Measurements from ENCODE around the gene SMCHD1. TPM values are rescaled to one million over a fixed set of nuclear protein-coding genes. Genes with fewer than 3 reads are reported as not detected.

The SMCHD1 gene
- total RNA-seq, 1 donor from 2014 or later, result 102 TPM

- H3K4me1 ChIP-seq (ENCODE audit: control insufficient read depth in 3 of 3, insufficient read depth in 3 of 3, low read length in 3 of 3), result no peaks in the 10 kb centered on the region
- H3K27ac ChIP-seq (ENCODE audit: low read depth, low read length), result no peak overlapping the region
- peaks cover 2 to 6% (median 4%) of the 10 kb centered on the region in 3 donors for H3K36me3 ChIP-seq (ENCODE audit: control insufficient read depth in 3 of 3, insufficient read depth in 3 of 3, low read length in 3 of 3)
- H3K9me3 ChIP-seq (ENCODE audit: control insufficient read depth in 3 of 3, low read length in 3 of 3), result no peaks in the 10 kb centered on the region
- H3K9ac ChIP-seq (ENCODE audit: low read depth in 1 of 3, low read length in 3 of 3), result no peak overlapping the region
- H3K27me3 ChIP-seq (ENCODE audit: control insufficient read depth in 3 of 3, insufficient read depth in 3 of 3, low read length in 3 of 3), result no peaks in the 10 kb centered on the region
- H3K4me3 ChIP-seq (ENCODE audit: low read length in 3 of 3), result no peak overlapping the region
Measured at GRCh38 chr18:2681993-2682603, 26.6 kb downstream of the SMCHD1 start.

- peaks cover 2 to 6% (median 4%) of the 10 kb centered on the region in 3 donors for H3K36me3 ChIP-seq (ENCODE audit: control insufficient read depth in 3 of 3, insufficient read depth in 3 of 3, low read length in 3 of 3)
Measured at GRCh38 chr18:2683055-2683454, 27.5 kb downstream of the SMCHD1 start.

GRCh38 chr18:2686349-2686968 is 30.9 kb downstream of the SMCHD1 start:
- H3K27me3 ChIP-seq (ENCODE audit: control insufficient read depth in 3 of 3, insufficient read depth in 3 of 3, low read length in 3 of 3), result no peaks in the 10 kb centered on the region
- peaks cover 2 to 12% (median 4%) of the 10 kb centered on the region in 3 donors for H3K36me3 ChIP-seq (ENCODE audit: control insufficient read depth in 3 of 3, insufficient read depth in 3 of 3, low read length in 3 of 3)
- H3K9me3 ChIP-seq (ENCODE audit: control insufficient read depth in 3 of 3, low read length in 3 of 3), result no peaks in the 10 kb centered on the region
- H3K4me1 ChIP-seq (ENCODE audit: control insufficient read depth in 3 of 3, insufficient read depth in 3 of 3, low read length in 3 of 3), result no peaks in the 10 kb centered on the region
- no peak overlapping the region for H3K27ac ChIP-seq (ENCODE audit: low read depth, low read length)
- H3K9ac ChIP-seq (ENCODE audit: low read depth in 1 of 3, low read length in 3 of 3), result no peak overlapping the region
- H3K4me3 ChIP-seq (ENCODE audit: low read length in 3 of 3), result no peak overlapping the region

More at GRCh38 chr18:2683055-2683454, 27.5 kb downstream of the SMCHD1 start:
- no peaks in the 10 kb centered on the region for H3K27me3 ChIP-seq (ENCODE audit: control insufficient read depth in 3 of 3, insufficient read depth in 3 of 3, low read length in 3 of 3)
- no peak overlapping the region for H3K27ac ChIP-seq (ENCODE audit: low read depth, low read length)
- no peaks in the 10 kb centered on the region for H3K4me1 ChIP-seq (ENCODE audit: control insufficient read depth in 3 of 3, insufficient read depth in 3 of 3, low read length in 3 of 3)
- no peak overlapping the region for H3K4me3 ChIP-seq (ENCODE audit: low read length in 3 of 3)
- no peak overlapping the region for H3K9ac ChIP-seq (ENCODE audit: low read depth in 1 of 3, low read length in 3 of 3)
- no peaks in the 10 kb centered on the region for H3K9me3 ChIP-seq (ENCODE audit: control insufficient read depth in 3 of 3, low read length in 3 of 3)

- no peaks in the 10 kb centered on the region for H3K4me1 ChIP-seq (ENCODE audit: control insufficient read depth in 3 of 3, insufficient read depth in 3 of 3, low read length in 3 of 3)
- no peak overlapping the region for H3K4me3 ChIP-seq (ENCODE audit: low read length in 3 of 3)
- H3K36me3 ChIP-seq (ENCODE audit: control insufficient read depth in 3 of 3, insufficient read depth in 3 of 3, low read length in 3 of 3), result peaks cover 2 to 12% (median 11%) of the 10 kb centered on the region in 3 donors
- no peak overlapping the region for H3K27ac ChIP-seq (ENCODE audit: low read depth, low read length)
- H3K9ac ChIP-seq (ENCODE audit: low read depth in 1 of 3, low read length in 3 of 3), result no peak overlapping the region
- no peaks in the 10 kb centered on the region for H3K9me3 ChIP-seq (ENCODE audit: control insufficient read depth in 3 of 3, low read length in 3 of 3)
- no peaks in the 10 kb centered on the region for H3K27me3 ChIP-seq (ENCODE audit: control insufficient read depth in 3 of 3, insufficient read depth in 3 of 3, low read length in 3 of 3)
Measured at GRCh38 chr18:2687390-2688001, 32.0 kb downstream of the SMCHD1 start.

GRCh38 chr18:2692508-2692907 is 37.0 kb downstream of the SMCHD1 start:
- Histone ChIP-seq H3K9me3 (ENCODE audit: control insufficient read depth in 3 of 3, low read length in 3 of 3) (no peaks in the 10 kb centered on the region), H3K4me3 (ENCODE audit: low read length in 3 of 3) (no peak overlapping the region), H3K27me3 (ENCODE audit: control insufficient read depth in 3 of 3, insufficient read depth in 3 of 3, low read length in 3 of 3) (no peaks in the 10 kb centered on the region), H3K9ac (ENCODE audit: low read depth in 1 of 3, low read length in 3 of 3) (no peak overlapping the region), H3K36me3 (ENCODE audit: control insufficient read depth in 3 of 3, insufficient read depth in 3 of 3, low read length in 3 of 3) (peaks cover 5 to 34% (median 26%) of the 10 kb centered on the region in 3 donors), H3K4me1 (ENCODE audit: control insufficient read depth in 3 of 3, insufficient read depth in 3 of 3, low read length in 3 of 3) (no peaks in the 10 kb centered on the region), H3K27ac (ENCODE audit: low read depth, low read length) (no peak overlapping the region)

GRCh38 chr18:2697184-2697583 is 41.7 kb downstream of the SMCHD1 start:
- Histone ChIP-seq H3K9ac (ENCODE audit: low read depth in 1 of 3, low read length in 3 of 3) (no peak overlapping the region), H3K27ac (ENCODE audit: low read depth, low read length) (no peak overlapping the region), H3K9me3 (ENCODE audit: control insufficient read depth in 3 of 3, low read length in 3 of 3) (no peaks in the 10 kb centered on the region), H3K4me3 (ENCODE audit: low read length in 3 of 3) (no peak overlapping the region), H3K36me3 (ENCODE audit: control insufficient read depth in 3 of 3, insufficient read depth in 3 of 3, low read length in 3 of 3) (peaks cover 10 to 41% (median 32%) of the 10 kb centered on the region in 3 donors), H3K27me3 (ENCODE audit: control insufficient read depth in 3 of 3, insufficient read depth in 3 of 3, low read length in 3 of 3) (no peaks in the 10 kb centered on the region), H3K4me1 (ENCODE audit: control insufficient read depth in 3 of 3, insufficient read depth in 3 of 3, low read length in 3 of 3) (no peaks in the 10 kb centered on the region)

GRCh38 chr18:2699001-2699400 is 43.5 kb downstream of the SMCHD1 start:
- Histone ChIP-seq H3K4me1 (ENCODE audit: control insufficient read depth in 3 of 3, insufficient read depth in 3 of 3, low read length in 3 of 3) (no peaks in the 10 kb centered on the region), H3K36me3 (ENCODE audit: control insufficient read depth in 3 of 3, insufficient read depth in 3 of 3, low read length in 3 of 3) (peaks cover 13 to 42% (median 27%) of the 10 kb centered on the region in 3 donors), H3K4me3 (ENCODE audit: low read length in 3 of 3) (no peak overlapping the region), H3K27me3 (ENCODE audit: control insufficient read depth in 3 of 3, insufficient read depth in 3 of 3, low read length in 3 of 3) (no peaks in the 10 kb centered on the region), H3K9ac (ENCODE audit: low read depth in 1 of 3, low read length in 3 of 3) (no peak overlapping the region), H3K27ac (ENCODE audit: low read depth, low read length) (no peak overlapping the region), H3K9me3 (ENCODE audit: control insufficient read depth in 3 of 3, low read length in 3 of 3) (no peaks in the 10 kb centered on the region)

- Histone ChIP-seq H3K9ac (ENCODE audit: low read depth in 1 of 3, low read length in 3 of 3) (no peak overlapping the region), H3K4me1 (ENCODE audit: control insufficient read depth in 3 of 3, insufficient read depth in 3 of 3, low read length in 3 of 3) (no peaks in the 10 kb centered on the region), H3K27ac (ENCODE audit: low read depth, low read length) (no peak overlapping the region), H3K4me3 (ENCODE audit: low read length in 3 of 3) (no peak overlapping the region), H3K27me3 (ENCODE audit: control insufficient read depth in 3 of 3, insufficient read depth in 3 of 3, low read length in 3 of 3) (no peaks in the 10 kb centered on the region), H3K36me3 (ENCODE audit: control insufficient read depth in 3 of 3, insufficient read depth in 3 of 3, low read length in 3 of 3) (peaks cover 8 to 42% (median 31%) of the 10 kb centered on the region in 3 donors), H3K9me3 (ENCODE audit: control insufficient read depth in 3 of 3, low read length in 3 of 3) (no peaks in the 10 kb centered on the region)
Measured at GRCh38 chr18:2704541-2704940, 49.0 kb downstream of the SMCHD1 start.

- no peak overlapping the region for H3K4me3 ChIP-seq (ENCODE audit: low read length in 3 of 3)
- no peak overlapping the region for H3K9ac ChIP-seq (ENCODE audit: low read depth in 1 of 3, low read length in 3 of 3)
- H3K27ac ChIP-seq (ENCODE audit: low read depth, low read length), result no peak overlapping the region
- H3K9me3 ChIP-seq (ENCODE audit: control insufficient read depth in 3 of 3, low read length in 3 of 3), result no peaks in the 10 kb centered on the region
- H3K4me1 ChIP-seq (ENCODE audit: control insufficient read depth in 3 of 3, insufficient read depth in 3 of 3, low read length in 3 of 3), result no peaks in the 10 kb centered on the region
- H3K27me3 ChIP-seq (ENCODE audit: control insufficient read depth in 3 of 3, insufficient read depth in 3 of 3, low read length in 3 of 3), result no peaks in the 10 kb centered on the region
- peaks cover 8 to 35% (median 26%) of the 10 kb centered on the region in 3 donors for H3K36me3 ChIP-seq (ENCODE audit: control insufficient read depth in 3 of 3, insufficient read depth in 3 of 3, low read length in 3 of 3)
Measured at GRCh38 chr18:2706903-2707302, 51.4 kb downstream of the SMCHD1 start.

- H3K4me1 ChIP-seq (ENCODE audit: control insufficient read depth in 3 of 3, insufficient read depth in 3 of 3, low read length in 3 of 3), result no peaks in the 10 kb centered on the region
- H3K27ac ChIP-seq (ENCODE audit: low read depth, low read length), result no peak overlapping the region
- peaks cover 10 to 39% (median 32%) of the 10 kb centered on the region in 3 donors for H3K36me3 ChIP-seq (ENCODE audit: control insufficient read depth in 3 of 3, insufficient read depth in 3 of 3, low read length in 3 of 3)
- H3K9ac ChIP-seq (ENCODE audit: low read depth in 1 of 3, low read length in 3 of 3), result no peak overlapping the region
- no peaks in the 10 kb centered on the region for H3K9me3 ChIP-seq (ENCODE audit: control insufficient read depth in 3 of 3, low read length in 3 of 3)
- no peaks in the 10 kb centered on the region for H3K27me3 ChIP-seq (ENCODE audit: control insufficient read depth in 3 of 3, insufficient read depth in 3 of 3, low read length in 3 of 3)
- no peak overlapping the region for H3K4me3 ChIP-seq (ENCODE audit: low read length in 3 of 3)
Measured at GRCh38 chr18:2707551-2708168, 52.1 kb downstream of the SMCHD1 start.

Data from skeletal muscle tissue (tissue), 4 donors.